ENCODE results near the gene MYO1E.

- TF ChIP-seq CTCF (IDR thresholded peaks at IDR 0.05) (no peak), ZFX (IDR thresholded peaks at IDR 0.05; ENCODE audit: borderline replicate concordance) (no peak)
Measured at GRCh38 chr15:59407946-59408345, 35.3 kb upstream of the MYO1E start.
